Nephron progenitor cell (in vitro differentiated cells): Measurements from ENCODE around the gene DDIT4.
"Not testable (repeated sequence)": the region's sequence is repeated elsewhere in the genome, so short reads cannot be mapped to it uniquely, and the experiment has no call there.

ENCODE experiments used
- DNase-seq: peaks from one replicate; pipeline ENCODE4 v3.0.0; 2021
- H3K27ac Mint-ChIP-seq: 2 replicates; pipeline ENCODE4 v1.8.0; 2021; ENCODE audit warnings: mild to moderate bottlenecking, moderate library complexity, mixed read lengths
- H3K27me3 Mint-ChIP-seq: 2 replicates; pipeline ENCODE4 v1.8.0; 2021; ENCODE audit warnings: mild to moderate bottlenecking, low read depth, mixed read lengths; ENCODE audit not compliant: poor library complexity
- H3K36me3 Mint-ChIP-seq: 2 replicates; pipeline ENCODE4 v1.8.0; 2021; ENCODE audit warnings: low read depth, mixed read lengths
- H3K4me1 Mint-ChIP-seq: 2 replicates; pipeline ENCODE4 v1.8.0; 2021; ENCODE audit warnings: mixed read lengths
- H3K4me3 Mint-ChIP-seq: 2 replicates; pipeline ENCODE4 v1.8.0; 2021; ENCODE audit warnings: mild to moderate bottlenecking, moderate library complexity, mixed read lengths
- H3K9me3 Mint-ChIP-seq: 2 replicates; pipeline ENCODE4 v1.8.0; 2021; ENCODE audit warnings: mild to moderate bottlenecking, moderate library complexity, mixed read lengths
- CTCF ChIP-seq: fragments of 200-600 bp; sonication (generic); IDR thresholded peaks from 2 replicates; pipeline ENCODE4 v1.5.0; 2021; ENCODE audit warnings: antibody characterized with exemption

Gene DDIT4

DNA sequence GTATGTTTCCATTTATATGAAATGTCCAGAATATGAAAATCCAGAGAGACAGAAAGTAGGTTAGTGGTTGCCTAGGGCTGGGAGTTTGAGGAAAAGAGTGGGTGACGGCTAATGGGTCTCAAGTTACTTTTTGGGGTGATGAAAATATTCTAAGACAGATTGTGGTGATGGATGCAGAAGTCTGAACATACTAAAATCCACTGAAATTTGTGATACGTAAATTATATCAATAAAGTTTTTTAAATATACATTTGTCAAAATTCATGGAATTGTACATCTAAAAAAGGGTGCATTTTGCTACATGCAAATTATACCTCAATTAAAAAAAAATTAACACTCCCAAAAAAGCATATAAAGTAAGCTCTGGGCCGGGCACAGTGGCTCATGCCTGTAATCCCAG lies 9.4 kb downstream of the DDIT4 start:
- H3K9me3 Mint-ChIP-seq, result no peaks in the 10 kb centered on the region
- H3K27ac Mint-ChIP-seq, result no peak overlapping the region
- no peak for DNase-seq
- TF ChIP-seq CTCF, result no peak
- peaks cover 27% of the 10 kb centered on the region for H3K4me1 Mint-ChIP-seq
- no peaks in the 10 kb centered on the region for H3K36me3 Mint-ChIP-seq
- H3K4me3 Mint-ChIP-seq, result no peak overlapping the region
- no peaks in the 10 kb centered on the region for H3K27me3 Mint-ChIP-seq

- Mint-ChIP-seq H3K27ac (peak overlapping the region; percentile 34), H3K27me3 (no peaks in the 10 kb centered on the region), H3K4me1 (peaks cover 20% of the 10 kb centered on the region), H3K36me3 (no peaks in the 10 kb centered on the region), H3K4me3 (no peak overlapping the region), H3K9me3 (no peaks in the 10 kb centered on the region)
- no peak for TF ChIP-seq CTCF
- DNase-seq, result no peak
Observed at GRCh38 chr10:72285972-72286521, 12.3 kb downstream of the DDIT4 start.

DNA sequence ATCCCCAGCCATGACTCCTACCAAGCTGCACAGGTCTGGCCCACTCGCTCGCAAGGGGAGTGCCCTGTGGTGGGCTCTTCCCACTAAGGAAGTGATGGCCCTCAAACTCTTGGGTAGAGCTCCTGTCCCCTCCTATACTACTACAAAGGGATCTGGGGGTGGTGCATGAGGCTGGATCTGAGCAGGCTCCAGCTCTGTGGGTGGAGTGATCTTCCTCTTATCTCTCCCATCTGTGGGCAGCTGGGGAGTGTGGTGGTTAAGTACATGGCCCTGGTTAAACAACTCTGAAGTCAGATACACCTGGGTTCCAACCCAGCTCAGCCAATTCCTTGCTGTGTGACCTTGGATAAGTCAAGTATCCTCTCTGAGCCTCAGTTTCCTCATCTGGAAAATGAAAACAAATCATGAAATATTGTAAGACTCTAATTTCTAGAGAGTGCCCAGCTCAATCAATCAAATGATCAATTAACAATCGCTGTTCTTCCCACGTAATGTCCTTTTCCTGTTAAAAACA lies 17.4 kb downstream of the DDIT4 start:
- Mint-ChIP-seq H3K27ac (no peak overlapping the region), H3K27me3 (peaks cover 4% of the 10 kb centered on the region), H3K4me3 (no peak overlapping the region), H3K9me3 (no peaks in the 10 kb centered on the region), H3K36me3 (no peaks in the 10 kb centered on the region), H3K4me1 (peaks cover 34% of the 10 kb centered on the region)
- DNase-seq, result no peak
- no peak for TF ChIP-seq CTCF

DNA sequence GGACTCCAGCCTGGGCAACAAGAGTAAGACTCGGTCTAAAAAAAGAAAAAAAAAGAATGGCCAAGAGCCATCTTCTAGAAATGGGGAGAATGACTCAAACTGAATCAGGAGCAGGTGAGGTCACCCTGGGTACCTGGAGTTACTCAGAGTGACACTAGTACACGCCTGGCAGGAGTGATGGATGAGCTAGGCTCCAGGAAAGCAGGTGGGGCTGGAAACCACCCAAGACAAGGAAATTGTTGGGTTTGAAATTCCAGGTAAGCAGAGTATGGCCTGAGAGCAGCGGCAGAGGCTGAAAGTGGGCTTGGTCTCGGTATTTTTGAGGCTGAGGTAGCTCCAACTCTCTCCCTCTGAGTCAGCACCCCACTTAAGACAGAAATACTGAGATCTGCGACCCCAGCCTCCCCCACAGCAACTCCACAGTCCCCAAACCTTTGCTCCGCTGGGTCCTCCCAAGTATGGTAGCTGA lies 18.5 kb downstream of the DDIT4 start:
- no peak for DNase-seq
- H3K9me3 Mint-ChIP-seq, result no peaks in the 10 kb centered on the region
- no peak overlapping the region for H3K4me3 Mint-ChIP-seq
- no peaks in the 10 kb centered on the region for H3K36me3 Mint-ChIP-seq
- TF ChIP-seq CTCF, result no peak
- H3K4me1 Mint-ChIP-seq, result peaks cover 28% of the 10 kb centered on the region
- peak overlapping the region; percentile 16 for H3K27ac Mint-ChIP-seq
- H3K27me3 Mint-ChIP-seq, result peaks cover 4% of the 10 kb centered on the region

GRCh38 chr10:72295330-72295910 lies 21.7 kb downstream of the DDIT4 start:
- DNase-seq, result no peak
- H3K36me3 Mint-ChIP-seq, result no peaks in the 10 kb centered on the region
- H3K27ac Mint-ChIP-seq, result peak overlapping the region; percentile 36
- H3K4me1 Mint-ChIP-seq, result peaks cover 42% of the 10 kb centered on the region
- no peak for TF ChIP-seq CTCF
- no peaks in the 10 kb centered on the region for H3K9me3 Mint-ChIP-seq
- H3K27me3 Mint-ChIP-seq, result peaks cover 4% of the 10 kb centered on the region
- no peak overlapping the region for H3K4me3 Mint-ChIP-seq

GRCh38 chr10:72296829-72297280 lies 23.1 kb downstream of the DDIT4 start:
- Mint-ChIP-seq H3K4me3 (peak overlapping the region; percentile 71), H3K27ac (peak overlapping the region; percentile 13), H3K4me1 (peaks cover 49% of the 10 kb centered on the region)
- H3K27me3 Mint-ChIP-seq, DNase-seq, H3K36me3 Mint-ChIP-seq, H3K9me3 Mint-ChIP-seq: not testable (repeated sequence)
